ENCODE measurements around the gene TMEM89. TPM values are rescaled to one million over a fixed set of nuclear protein-coding genes. Genes with fewer than 3 reads are reported as not detected.

Gene TMEM89
- total and polyA plus RNA-seq, 2 of the 4 experiments (the other 2 are of a cell fraction), result 0.15 TPM; not detected in 1

DNA sequence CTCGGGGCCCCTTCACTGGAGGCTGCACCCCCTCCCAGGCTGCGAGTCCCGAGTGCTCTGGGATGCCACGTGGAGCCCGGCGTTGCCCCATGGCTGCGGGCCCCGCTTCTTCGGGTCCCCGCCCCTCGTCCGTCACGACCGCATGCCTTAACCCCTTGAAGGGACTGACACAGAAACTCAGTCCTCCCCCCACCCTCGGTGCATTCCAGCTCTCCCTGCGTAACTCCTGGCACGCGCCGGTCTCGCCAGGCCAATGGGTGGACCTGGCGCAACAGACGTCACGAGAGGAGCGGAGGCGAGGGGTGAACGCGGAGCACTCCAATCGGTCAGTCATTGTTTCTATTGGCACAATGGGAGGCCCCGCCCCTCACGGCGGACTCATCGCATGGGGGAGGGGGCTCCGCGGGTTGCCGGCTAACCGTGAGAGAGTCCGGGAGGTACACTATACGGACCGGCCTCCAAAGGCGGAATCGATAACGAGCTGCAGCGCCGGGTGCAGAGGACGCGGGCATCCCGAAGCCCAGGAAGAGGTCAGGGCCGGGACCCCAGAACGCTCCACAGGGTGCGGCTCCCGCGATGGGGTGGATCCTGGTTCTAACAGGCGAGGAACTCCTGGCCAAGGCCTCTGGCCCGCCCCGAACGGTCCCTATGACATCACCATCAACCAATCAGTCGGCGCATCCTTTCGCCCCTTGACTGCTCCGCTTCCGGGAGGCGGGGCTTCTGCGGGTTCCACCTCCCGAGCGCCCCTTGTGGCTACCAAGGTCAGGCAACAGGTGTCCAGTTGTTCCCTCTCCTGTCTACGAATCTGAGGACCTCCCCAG is 42.1 kb upstream of the TMEM89 start (continued):
- no peak for TF ChIP-seq ELK1 (IDR thresholded peaks at IDR 0.05; ENCODE audit: borderline replicate concordance, low read depth, low read length)
- no peak for TF ChIP-seq SMC3 (IDR thresholded peaks at IDR 0.05; ENCODE audit: low read depth, low read length)
- peak; percentile 99 for TF ChIP-seq BHLHE40 (IDR thresholded peaks at IDR 0.05; ENCODE audit: low read depth, low read length)
